WTC11 (cell line): ENCODE data around the gene NIN. TPM values are rescaled to one million over a fixed set of nuclear protein-coding genes. Genes with fewer than 3 reads are reported as not detected.

Experiments
- ATAC-seq: fragments of 200-7000 bp; cut with Tn5 transposase; 2 replicates; pipeline ENCODE4 v1.10.0; 2021; ENCODE audit warnings: mild to moderate bottlenecking, moderate library complexity
- CTCF ChIA-PET: fragments of 300-600 bp; sonication (Branson Sonifier 250); formaldehyde crosslinking; loops from one replicate; lab custom pipeline; 2021; ENCODE audit warnings: antibody characterized with exemption; lab: Charles Lee
- POLR2A ChIA-PET: fragments of 350-600 bp; sonication (Branson Sonifier 250); formaldehyde crosslinking; loops from one replicate; lab custom pipeline; 2021; ENCODE audit warnings: antibody characterized with exemption; lab: Charles Lee
- DNase-seq: peaks from one replicate; pipeline ENCODE4 v3.0.0; 2021; ENCODE audit warnings: low spot score
- H3K27ac Mint-ChIP-seq: 2 replicates; pipeline ENCODE4 v1.8.0; 2021; ENCODE audit warnings: mixed read lengths
- H3K27me3 Mint-ChIP-seq: 2 replicates; pipeline ENCODE4 v1.8.0; 2021; ENCODE audit warnings: low read depth, mild to moderate bottlenecking, moderate library complexity, mixed read lengths
- H3K36me3 Mint-ChIP-seq: 2 replicates; pipeline ENCODE4 v1.8.0; 2021; ENCODE audit warnings: mixed read lengths
- H3K4me1 Mint-ChIP-seq: 2 replicates; pipeline ENCODE4 v1.8.0; 2022; ENCODE audit warnings: mixed read lengths
- H3K4me3 Mint-ChIP-seq: 2 replicates; pipeline ENCODE4 v1.8.0; 2021; ENCODE audit warnings: mild to moderate bottlenecking, moderate library complexity, mixed read lengths
- H3K9me3 Mint-ChIP-seq: 2 replicates; pipeline ENCODE4 v1.8.0; 2021; ENCODE audit warnings: mixed read lengths
- ERG ChIP-seq: fragments of 250-450 bp; sonication (Bioruptor Pico); IDR thresholded peaks from 2 replicates; pipeline ENCODE4 v1.8.0; 2021; ENCODE audit warnings: mild to moderate bottlenecking
- FOXJ3 ChIP-seq: sonication (generic); formaldehyde crosslinking; IDR thresholded peaks from 2 replicates; pipeline ENCODE4 v1.9.0; 2021; ENCODE audit warnings: missing genetic modification reagents, mild to moderate bottlenecking, borderline replicate concordance
- GABPB1 ChIP-seq: sonication (generic); formaldehyde crosslinking; IDR thresholded peaks from 2 replicates; pipeline ENCODE4 v1.8.1; 2023; ENCODE audit warnings: mild to moderate bottlenecking, missing genetic modification reagents
- HMGA2 ChIP-seq: fragments of 250-450 bp; sonication (Bioruptor Pico); IDR thresholded peaks from 2 replicates; pipeline ENCODE4 v1.4.0; 2021; ENCODE audit warnings: mild to moderate bottlenecking, moderate library complexity
- IRF1 ChIP-seq: sonication (generic); formaldehyde crosslinking; IDR thresholded peaks from 2 replicates; pipeline ENCODE4 v1.8.0; 2023; ENCODE audit warnings: missing genetic modification reagents
- IRF2 ChIP-seq: sonication (generic); formaldehyde crosslinking; IDR thresholded peaks from 2 replicates; pipeline ENCODE4 v1.8.0; 2022; ENCODE audit warnings: low read depth, missing genetic modification reagents, borderline replicate concordance
- KAT7 ChIP-seq: sonication (generic); formaldehyde crosslinking; IDR thresholded peaks from 2 replicates; pipeline ENCODE4 v1.8.1; 2023; ENCODE audit warnings: missing genetic modification reagents, mild to moderate bottlenecking, borderline replicate concordance
- NFATC4 ChIP-seq: fragments of 250-450 bp; sonication (Bioruptor Pico); IDR thresholded peaks from 2 replicates; pipeline ENCODE4 v1.9.0; 2021; ENCODE audit warnings: mild to moderate bottlenecking
- NFE2L1 ChIP-seq: sonication (generic); formaldehyde crosslinking; IDR thresholded peaks from 2 replicates; pipeline ENCODE4 v1.8.1; 2023; ENCODE audit warnings: missing genetic modification reagents
- PRRX2 ChIP-seq: fragments of 250-450 bp; sonication (Bioruptor Pico); IDR thresholded peaks from 2 replicates; pipeline ENCODE4 v1.8.0; 2021; ENCODE audit warnings: mild to moderate bottlenecking
- RORB ChIP-seq: fragments of 250-450 bp; sonication (Bioruptor Pico); IDR thresholded peaks from 2 replicates; pipeline ENCODE4 v1.9.0; 2021; ENCODE audit warnings: mild to moderate bottlenecking
- STAT6 ChIP-seq: sonication (generic); formaldehyde crosslinking; conservative IDR thresholded peaks from 2 replicates; pipeline ENCODE4 v1.8.1; 2023; ENCODE audit warnings: mild to moderate bottlenecking, low read depth, missing genetic modification reagents, moderate library complexity
- USF1 ChIP-seq: sonication (generic); formaldehyde crosslinking; IDR thresholded peaks from 2 replicates; pipeline ENCODE4 v1.8.0; 2022; ENCODE audit warnings: mild to moderate bottlenecking, missing genetic modification reagents
- USF2 ChIP-seq: sonication (generic); formaldehyde crosslinking; IDR thresholded peaks from 2 replicates; pipeline ENCODE4 v1.8.1; 2023; ENCODE audit warnings: mild to moderate bottlenecking, missing genetic modification reagents, moderate library complexity
- ZNF121 ChIP-seq: sonication (generic); formaldehyde crosslinking; IDR thresholded peaks from 2 replicates; pipeline ENCODE4 v1.8.0; 2023; ENCODE audit warnings: missing genetic modification reagents
- ZNF232 ChIP-seq: sonication (generic); formaldehyde crosslinking; IDR thresholded peaks from 2 replicates; pipeline ENCODE4 v1.8.0; 2022; ENCODE audit warnings: mild to moderate bottlenecking, missing genetic modification reagents
- ZNF281 ChIP-seq: sonication (generic); formaldehyde crosslinking; IDR thresholded peaks from 2 replicates; pipeline ENCODE4 v1.8.0; 2023; ENCODE audit warnings: mild to moderate bottlenecking, missing genetic modification reagents
- ZNF416 ChIP-seq: fragments of 250-450 bp; sonication (Bioruptor Pico); IDR thresholded peaks from 2 replicates; pipeline ENCODE4 v1.9.0; 2021; ENCODE audit warnings: mild to moderate bottlenecking, inconsistent platforms
- ZSCAN18 ChIP-seq: fragments of 250-450 bp; sonication (Bioruptor Pico); IDR thresholded peaks from 2 replicates; pipeline ENCODE4 v2.1.2; 2022; ENCODE audit warnings: mild to moderate bottlenecking, moderate library complexity
- total RNA-seq: library from RNA; stranded (reverse); gene quantifications from 3 replicates; pipeline ENCODE4 v1.2.3, GENCODE V29; 2021

Gene NIN
- total RNA-seq, 1 experiment from 2014 or later = 23.8 TPM

- TF ChIP-seq USF2 (CRISPR knock-in tag) (no peak), PRRX2 (CRISPR knock-in tag) (no peak)
Measured at GRCh38 chr14:50750323-50750722, 80.6 kb downstream of the NIN start (continued).

GRCh38 chr14:50745401-50746058 is 85.4 kb downstream of the NIN start:
- Mint-ChIP-seq H3K36me3 (peaks cover 26% of the 10 kb centered on the region), H3K27me3 (no peaks in the 10 kb centered on the region), H3K4me3 (no peak overlapping the region), H3K4me1 (peaks cover 3% of the 10 kb centered on the region; the same call in 1 of the 2 replicates), H3K27ac (no peak overlapping the region), H3K9me3 (no peaks in the 10 kb centered on the region)
- DNase-seq = no peak
- POLR2A ChIA-PET = no interaction called here
- ATAC-seq = no peak
- CTCF ChIA-PET = interaction anchor here (0.5 kb wide), 1 partner anchor 150 kb away, joined by 3 read pairs; no protein-coding TSS in a partner anchor
- TF ChIP-seq KAT7 (no peak), ZSCAN18 (CRISPR knock-in tag) (no peak), ZNF281 (no peak), USF1 (CRISPR knock-in tag) (no peak), NFE2L1 (no peak), ZNF121 (CRISPR knock-in tag) (no peak)
- TF ChIP-seq, all 79 proteins: peak for 0

GRCh38 chr14:50744231-50744630 is 86.7 kb downstream of the NIN start:
- POLR2A ChIA-PET = no interaction called here
- CTCF ChIA-PET = interaction anchor here (0.8 kb wide), 1 partner anchor 30 kb away, joined by 3 read pairs; no protein-coding TSS in a partner anchor
- 0 out of 2 replicates have a peak overlapping the region, but pooled peaks have one; percentile 14 for H3K27ac Mint-ChIP-seq
- peaks cover 3% of the 10 kb centered on the region; the same call in 1 of the 2 replicates for H3K4me1 Mint-ChIP-seq
- no peaks in the 10 kb centered on the region for H3K9me3 Mint-ChIP-seq
- ATAC-seq (no peak), DNase-seq (no peak)
- peaks cover 24% of the 10 kb centered on the region; the same call in 1 of the 2 replicates for H3K36me3 Mint-ChIP-seq
- no peak overlapping the region for H3K4me3 Mint-ChIP-seq
- TF ChIP-seq STAT6 (no peak), IRF1 (CRISPR knock-in tag) (no peak), RORB (CRISPR knock-in tag) (no peak), HMGA2 (no peak), ZNF416 (no peak), IRF2 (no peak), NFATC4 (CRISPR knock-in tag) (no peak), FOXJ3 (CRISPR knock-in tag) (no peak), ERG (CRISPR knock-in tag) (no peak), GABPB1 (CRISPR knock-in tag) (no peak), ZNF232 (no peak)
- H3K27me3 Mint-ChIP-seq = no peaks in the 10 kb centered on the region
